ENCODE data around the gene C4orf33.

DNA sequence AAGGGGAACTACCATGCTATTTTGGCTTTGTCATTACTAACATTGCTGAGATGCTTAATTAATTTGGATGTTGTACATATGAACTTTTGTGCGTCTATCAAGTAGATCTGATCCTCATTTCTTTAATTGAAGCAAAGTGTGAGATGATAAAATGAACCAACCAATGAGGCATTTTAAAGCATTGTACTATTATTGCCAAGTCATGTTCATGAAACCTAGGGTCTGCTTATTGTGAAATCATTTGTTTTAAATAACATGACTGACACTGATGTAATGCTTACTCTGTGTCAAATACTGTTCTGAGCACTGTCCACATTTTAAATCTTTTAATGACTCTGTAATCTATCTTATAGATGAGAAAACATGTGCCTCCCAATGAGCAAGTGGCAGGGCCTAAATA, 57.7 kb downstream of the C4orf33 start:
- TF ChIP-seq, protein P1, sequence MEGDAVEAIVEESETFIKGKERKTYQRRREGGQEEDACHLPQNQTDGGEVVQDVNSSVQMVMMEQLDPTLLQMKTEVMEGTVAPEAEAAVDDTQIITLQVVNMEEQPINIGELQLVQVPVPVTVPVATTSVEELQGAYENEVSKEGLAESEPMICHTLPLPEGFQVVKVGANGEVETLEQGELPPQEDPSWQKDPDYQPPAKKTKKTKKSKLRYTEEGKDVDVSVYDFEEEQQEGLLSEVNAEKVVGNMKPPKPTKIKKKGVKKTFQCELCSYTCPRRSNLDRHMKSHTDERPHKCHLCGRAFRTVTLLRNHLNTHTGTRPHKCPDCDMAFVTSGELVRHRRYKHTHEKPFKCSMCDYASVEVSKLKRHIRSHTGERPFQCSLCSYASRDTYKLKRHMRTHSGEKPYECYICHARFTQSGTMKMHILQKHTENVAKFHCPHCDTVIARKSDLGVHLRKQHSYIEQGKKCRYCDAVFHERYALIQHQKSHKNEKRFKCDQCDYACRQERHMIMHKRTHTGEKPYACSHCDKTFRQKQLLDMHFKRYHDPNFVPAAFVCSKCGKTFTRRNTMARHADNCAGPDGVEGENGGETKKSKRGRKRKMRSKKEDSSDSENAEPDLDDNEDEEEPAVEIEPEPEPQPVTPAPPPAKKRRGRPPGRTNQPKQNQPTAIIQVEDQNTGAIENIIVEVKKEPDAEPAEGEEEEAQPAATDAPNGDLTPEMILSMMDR (IDR thresholded peaks at IDR 0.05) = no peak
- no peak for TF ChIP-seq POLR2A (IDR thresholded peaks at IDR 0.05)

All from lower leg skin (tissue), 3 donors.